HG03175 (cell line): ENCODE data around the gene UPK1A.
A peak's percentile ranks its signal among the peaks of the same experiment; 100 is the strongest.
"Not testable (repeated sequence)": the region's sequence is repeated elsewhere in the genome, so short reads cannot be mapped to it uniquely, and the experiment has no call there.

Source experiments
- ATAC-seq: cut with Tn5 transposase; IDR thresholded peaks from one replicate; pipeline ENCODE4 v1.9.1; 2021; ENCODE audit warnings: mild to moderate bottlenecking, moderate library complexity; ENCODE audit not compliant: unreplicated experiment

The UPK1A gene

DNA sequence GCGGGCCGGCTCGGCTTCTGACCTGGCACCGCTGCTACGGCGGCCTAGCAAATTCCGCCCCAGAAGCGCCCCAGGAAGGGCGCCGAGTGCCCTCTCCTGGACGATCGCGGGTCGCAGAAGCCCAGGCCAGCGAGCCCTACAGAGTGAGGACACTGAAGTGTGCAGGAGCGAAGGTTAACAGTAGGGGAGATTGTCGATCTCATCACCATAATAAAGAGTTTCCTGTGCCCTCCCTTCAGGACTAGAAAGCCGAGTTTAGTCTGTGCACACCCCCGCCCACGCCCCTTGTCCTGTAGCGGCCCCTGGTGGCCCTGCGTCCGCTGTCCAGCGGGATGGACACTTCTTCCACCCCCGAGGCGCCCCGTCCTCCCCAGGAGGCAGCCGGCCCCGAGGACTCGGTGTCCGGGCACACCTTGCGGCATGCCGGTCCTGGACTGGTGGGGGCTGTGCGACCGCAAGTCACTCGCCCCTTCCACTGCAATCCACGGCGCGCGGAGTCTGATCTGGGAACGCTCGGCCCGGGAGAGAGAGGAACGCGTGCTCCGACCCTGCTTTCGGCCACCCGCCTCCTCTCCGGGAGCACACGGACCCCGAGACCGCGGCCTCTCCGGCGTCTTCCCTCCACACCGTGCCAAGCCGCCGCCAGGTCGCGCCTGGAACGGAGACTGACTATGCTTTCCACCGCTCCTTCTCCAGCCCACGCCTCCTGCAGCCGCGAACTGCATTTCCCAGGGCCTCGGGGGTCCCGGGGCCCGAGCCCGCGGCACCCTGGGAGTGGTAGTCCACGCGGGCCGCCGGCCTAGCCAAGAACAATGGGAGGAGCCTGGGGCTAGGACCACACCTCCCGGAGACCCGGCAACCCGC, 50.7 kb downstream of the UPK1A start:
- ATAC-seq, result peak; percentile 57

GRCh38 chr19:35717665-35718344, 51.5 kb downstream of the UPK1A start, which contains the start of gene KMT2B:
KMT2B (plus strand) TSS chr19:35718003; CDS start chr19:35718019, 16 bp downstream.
- peak; percentile 47 for ATAC-seq

- no peak for ATAC-seq
Measured at GRCh38 chr19:35718345-35719041, 52.2 kb downstream of the UPK1A start.

- no peak for ATAC-seq
Measured at GRCh38 chr19:35719402-35720162, 53.3 kb downstream of the UPK1A start.

DNA sequence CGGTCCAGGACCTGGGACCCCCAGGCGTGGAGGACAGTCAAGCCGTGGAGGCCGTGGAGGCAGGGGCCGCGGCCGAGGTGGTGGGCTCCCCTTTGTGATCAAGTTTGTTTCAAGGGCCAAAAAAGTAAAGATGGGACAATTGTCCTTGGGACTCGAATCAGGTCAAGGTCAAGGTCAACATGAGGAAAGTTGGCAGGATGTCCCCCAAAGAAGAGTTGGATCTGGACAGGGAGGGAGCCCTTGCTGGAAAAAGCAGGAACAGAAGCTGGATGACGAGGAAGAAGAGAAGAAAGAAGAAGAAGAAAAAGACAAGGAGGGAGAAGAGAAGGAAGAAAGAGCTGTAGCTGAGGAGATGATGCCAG, 53.8 kb downstream of the UPK1A start:
- ATAC-seq, result no peak

GRCh38 chr19:35720648-35721047, 54.3 kb downstream of the UPK1A start:
- no peak for ATAC-seq

- no peak for ATAC-seq
Measured at GRCh38 chr19:35721374-35721773, 55.1 kb downstream of the UPK1A start.

- ATAC-seq, result no peak
Measured at GRCh38 chr19:35722461-35722860, 56.1 kb downstream of the UPK1A start.

DNA sequence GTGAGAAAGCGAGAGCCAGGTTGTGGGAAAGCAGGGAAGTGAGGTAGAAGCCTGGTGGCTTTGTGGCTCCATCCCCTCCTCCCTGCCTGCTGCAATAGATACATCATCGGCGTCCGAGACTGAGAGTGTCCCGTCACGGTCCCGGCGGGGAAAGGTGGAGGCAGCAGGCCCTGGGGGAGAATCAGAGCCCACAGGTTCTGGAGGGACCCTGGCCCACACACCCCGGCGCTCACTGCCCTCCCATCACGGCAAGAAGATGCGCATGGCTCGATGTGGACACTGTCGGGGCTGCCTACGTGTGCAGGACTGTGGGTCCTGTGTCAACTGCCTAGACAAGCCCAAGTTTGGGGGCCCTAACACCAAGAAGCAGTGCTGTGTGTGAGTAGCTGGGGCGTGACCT, 56.6 kb downstream of the UPK1A start:
- no peak for ATAC-seq

- no peak for ATAC-seq
Measured at GRCh38 chr19:35723671-35724070, 57.4 kb downstream of the UPK1A start.

- not testable (repeated sequence) for ATAC-seq
Measured at GRCh38 chr19:35724132-35724531, 57.8 kb downstream of the UPK1A start.

- no peak for ATAC-seq
Measured at GRCh38 chr19:35724560-35724959, 58.2 kb downstream of the UPK1A start.

DNA sequence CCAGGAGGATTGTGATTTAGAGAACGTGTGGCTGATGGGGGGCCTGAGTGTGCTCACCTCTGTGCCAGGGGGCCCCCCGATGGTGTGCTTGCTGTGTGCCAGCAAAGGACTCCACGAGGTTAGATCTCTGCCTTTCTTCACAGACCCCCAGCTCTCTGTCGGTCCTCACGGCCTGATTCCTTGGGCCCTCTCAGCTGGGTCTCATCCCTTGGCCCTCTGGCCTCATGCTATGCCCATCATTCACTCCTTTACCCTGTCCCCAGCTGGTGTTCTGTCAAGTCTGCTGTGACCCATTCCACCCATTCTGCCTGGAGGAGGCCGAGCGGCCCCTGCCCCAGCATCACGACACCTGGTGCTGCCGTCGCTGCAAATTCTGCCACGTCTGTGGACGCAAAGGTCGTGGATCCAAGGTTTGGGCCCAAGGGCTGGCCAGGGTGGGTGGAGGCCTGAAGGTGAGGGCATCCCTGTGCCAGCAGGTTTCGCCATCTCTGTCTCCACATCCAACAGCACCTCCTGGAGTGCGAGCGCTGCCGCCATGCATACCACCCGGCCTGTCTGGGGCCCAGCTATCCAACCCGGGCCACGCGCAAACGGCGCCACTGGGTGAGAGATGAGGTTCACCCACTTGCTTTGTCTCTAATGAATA, 59.0 kb downstream of the UPK1A start:
- no peak for ATAC-seq

DNA sequence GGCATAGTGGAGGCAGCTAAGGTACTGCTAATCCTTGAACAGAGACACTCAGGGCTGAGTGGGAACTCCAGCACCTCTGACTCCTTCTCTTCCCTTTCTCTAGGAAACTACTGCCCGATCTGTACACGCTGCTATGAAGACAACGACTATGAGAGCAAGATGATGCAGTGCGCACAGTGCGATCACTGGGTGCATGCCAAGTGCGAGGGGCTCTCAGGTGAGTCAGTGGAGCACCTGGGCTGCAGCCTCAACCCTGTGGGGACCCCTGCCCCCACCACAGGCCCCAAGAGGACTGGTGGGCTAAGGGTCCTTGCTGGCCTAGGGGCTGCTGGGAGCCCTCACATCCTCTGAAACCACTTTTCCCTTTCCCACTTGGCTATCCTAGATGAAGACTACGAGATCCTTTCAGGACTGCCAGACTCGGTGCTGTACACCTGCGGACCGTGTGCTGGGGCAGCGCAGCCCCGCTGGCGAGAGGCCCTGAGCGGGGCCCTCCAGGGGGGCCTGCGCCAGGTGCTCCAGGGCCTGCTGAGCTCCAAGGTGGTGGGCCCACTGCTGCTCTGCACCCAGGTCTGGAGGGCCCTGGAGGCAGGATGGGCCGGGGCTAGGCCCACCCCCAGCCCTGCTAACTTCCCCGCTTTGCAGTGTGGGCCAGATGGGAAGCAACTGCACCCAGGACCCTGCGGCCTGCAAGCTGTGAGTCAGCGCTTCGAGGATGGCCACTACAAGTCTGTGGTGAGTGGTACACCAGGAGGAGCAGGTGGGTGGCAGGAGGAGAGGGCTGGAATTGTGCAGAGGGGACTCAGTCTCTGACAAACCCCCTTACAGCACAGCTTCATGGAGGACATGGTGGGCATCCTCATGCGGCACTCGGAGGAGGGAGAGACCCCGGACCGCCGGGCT, 61.0 kb downstream of the UPK1A start:
- no peak for ATAC-seq
